HCT116 (cell line): Measurements from ENCODE around the gene UXS1. TPM values are rescaled to one million over a fixed set of nuclear protein-coding genes. Genes with fewer than 3 reads are reported as not detected.

Experiments used
- ATAC-seq: fragments of 200-7000 bp; cut with Tn5 transposase; 2 replicates; pipeline ENCODE4 v1.9.1; 2020; ENCODE audit warnings: mild to moderate bottlenecking, moderate library complexity
- BruUV-seq: library from RNA; stranded (reverse); fragments of 400-500 nt; replicated peaks from 2 replicates; lab custom pipeline; 2021; lab: Mats Ljungman, UMichigan
- CTCF ChIA-PET: fragments of 300-600 bp; sonication (Branson Sonifier 250); formaldehyde crosslinking; loops from one replicate; lab custom pipeline; 2021; ENCODE audit warnings: antibody characterized with exemption; lab: Charles Lee
- POLR2A ChIA-PET: fragments of 300-600, 350-600 bp; sonication (Branson Sonifier 250); formaldehyde crosslinking; loops from one replicate; lab custom pipeline; 2021; ENCODE audit warnings: antibody characterized with exemption; lab: Charles Lee
- RAD21 ChIA-PET, 2 experiments: fragments of 300-600 bp; sonication (Branson Sonifier 250); formaldehyde crosslinking; loops; one replicate each; lab custom pipeline; 2023; ENCODE audit warnings: low total read pairs in 2 of 2; ENCODE audit not compliant: uncharacterized antibody in 2 of 2, unreplicated experiment in 2 of 2, low non-redundant PET in 1 of 2; lab: Charles Lee
- DNase-seq: peaks from one replicate; pipeline ENCODE4 v3.0.0-alpha.2; 2010; ENCODE audit warnings: low read depth, low spot score
- H2AFZ ChIP-seq: fragments of 200-600 bp; shearing (Covaris generic), sonication (generic); 2 replicates; pipeline ENCODE4 v1.6.1; 2017; ENCODE audit warnings: low read depth, mixed run types, mixed read lengths, antibody characterized with exemption, low read length; ENCODE audit not compliant: poor library complexity, severe bottlenecking
- H3K27ac ChIP-seq: 2 replicates; pipeline ENCODE4 v1.5.1; 2012; ENCODE audit warnings: low read depth, low read length
- H3K27me3 ChIP-seq: fragments of 200-600 bp; sonication (generic); 2 replicates; pipeline ENCODE4 v1.6.1; 2016; ENCODE audit warnings: mixed run types, low read length, mixed read lengths; ENCODE audit not compliant: insufficient read depth
- H3K36me3 ChIP-seq, 2 experiments: fragments of 200-500 bp in 1 of 2; fragments of 200-600 bp in 1 of 2; sonication (Bioruptor generic) in 1 of 2; sonication (generic) in 1 of 2; 2 replicates each; pipeline versions ENCODE4 v1.5.1 to v1.6.1; 2014 to 2016; ENCODE audit warnings: low read length in 2 of 2, inconsistent platforms in 1 of 2, mixed read lengths in 1 of 2, mixed run types in 1 of 2; ENCODE audit not compliant: insufficient read depth in 2 of 2, control insufficient read depth in 1 of 2
- H3K4me1 ChIP-seq, 2 experiments: fragments of 200-600 bp in 1 of 2; sonication (generic) in 1 of 2; 2 replicates each; pipeline versions ENCODE4 v1.5.1 to v1.6.1; 2012 to 2017; ENCODE audit warnings: low read length in 2 of 2, inconsistent platforms in 1 of 2, mild to moderate bottlenecking in 1 of 2, mixed read lengths in 1 of 2, mixed run types in 1 of 2, moderate library complexity in 1 of 2; ENCODE audit not compliant: insufficient read depth in 2 of 2, control insufficient read depth in 1 of 2
- H3K4me2 ChIP-seq: fragments of 200-600 bp; sonication (generic); 2 replicates; pipeline ENCODE4 v1.6.1; 2017; ENCODE audit warnings: mixed run types, low read length, mixed read lengths
- H3K4me3 ChIP-seq, 2 experiments: fragments of 200-600 bp in 1 of 2; sonication (generic) in 1 of 2; replicated peaks in 1 of 2; 2 replicates each; pipeline ENCODE4 v1.5.1; 2011 to 2016; ENCODE audit warnings: low read length in 2 of 2, control low read depth in 1 of 2, low read depth in 1 of 2, mild to moderate bottlenecking in 1 of 2, mixed read lengths in 1 of 2, mixed run types in 1 of 2
- H3K79me2 ChIP-seq: fragments of 200-600 bp; sonication (generic); 2 replicates; pipeline ENCODE4 v1.6.1; 2017; ENCODE audit warnings: mild to moderate bottlenecking, mixed run types, low read length, moderate library complexity, mixed read lengths; ENCODE audit not compliant: insufficient read depth
- H3K9ac ChIP-seq: fragments of 200-600 bp; sonication (generic); 2 replicates; pipeline ENCODE4 v1.6.1; 2016; ENCODE audit warnings: low read length, mixed read lengths
- H3K9me2 ChIP-seq: fragments of 200-600 bp; sonication (generic), shearing (Covaris generic); 2 replicates; pipeline ENCODE4 v1.6.1; 2017; ENCODE audit warnings: mixed run types, mild to moderate bottlenecking, moderate library complexity; ENCODE audit not compliant: insufficient read depth
- H3K9me3 ChIP-seq, 2 experiments: fragments of 200-500 bp in 1 of 2; fragments of 200-600 bp in 1 of 2; sonication (Bioruptor generic) in 1 of 2; sonication (generic) in 1 of 2; 2 replicates each; pipeline ENCODE4 v1.6.1; 2014 to 2017; ENCODE audit warnings: low read length in 2 of 2, mixed read lengths in 2 of 2, inconsistent platforms in 1 of 2, low read depth in 1 of 2, mild to moderate bottlenecking in 1 of 2, mixed run types in 1 of 2, moderate library complexity in 1 of 2; ENCODE audit not compliant: control insufficient read depth in 1 of 2, insufficient read depth in 1 of 2
- H4K20me1 ChIP-seq: fragments of 200-600 bp; sonication (generic), shearing (Covaris generic); 2 replicates; pipeline ENCODE4 v1.6.1; 2017; ENCODE audit warnings: mixed run types, mild to moderate bottlenecking, moderate library complexity; ENCODE audit not compliant: insufficient read depth
- CEBPB ChIP-seq: IDR thresholded peaks from 2 replicates; pipeline ENCODE4 v1.6.1; 2012; ENCODE audit warnings: low read depth
- ELF1 ChIP-seq: IDR thresholded peaks from 2 replicates; pipeline ENCODE4 v1.6.1; 2012; ENCODE audit warnings: low read depth, borderline replicate concordance
- EZH2 ChIP-seq: fragments of 200-600 bp; sonication (generic); IDR thresholded peaks from 2 replicates; pipeline ENCODE4 v1.6.1; 2017; ENCODE audit warnings: antibody characterized with exemption, mixed run types
- FOSL1 ChIP-seq: IDR thresholded peaks from 2 replicates; pipeline ENCODE4 v1.6.1; 2012; ENCODE audit warnings: low read depth
- POLR2A ChIP-seq: IDR thresholded peaks from 2 replicates; pipeline ENCODE4 v1.7.0; 2011; ENCODE audit warnings: borderline replicate concordance; ENCODE audit not compliant: insufficient read depth, insufficient read length; ENCODE audit errors: extremely low read depth
- SP1 ChIP-seq: IDR thresholded peaks from 2 replicates; pipeline ENCODE4 v1.6.1; 2012; ENCODE audit warnings: low read depth
- SRF ChIP-seq: IDR thresholded peaks from 2 replicates; pipeline ENCODE4 v1.6.1; 2012; ENCODE audit warnings: low read depth
- TCF7L2 ChIP-seq: IDR thresholded peaks from 2 replicates; pipeline ENCODE4 v1.7.0; 2011; ENCODE audit warnings: borderline replicate concordance, inconsistent platforms; ENCODE audit not compliant: insufficient read depth, insufficient read length; ENCODE audit errors: extremely low read depth
- ZBTB33 ChIP-seq: IDR thresholded peaks from 2 replicates; pipeline ENCODE4 v1.6.1; 2011; ENCODE audit warnings: mild to moderate bottlenecking, low read length, moderate library complexity; ENCODE audit not compliant: insufficient replicate concordance; ENCODE audit errors: extremely low read depth
- ZFX ChIP-seq: fragments of 450-650 bp; IDR thresholded peaks from 2 replicates; pipeline ENCODE4 v1.6.1; 2017
- ZNF274 ChIP-seq: fragments of 200-500 bp; sonication (Bioruptor generic); IDR thresholded peaks from 2 replicates; pipeline ENCODE4 v1.6.1; 2014; ENCODE audit warnings: mild to moderate bottlenecking, low read depth, low read length, inconsistent platforms
- intact Hi-C: fragments of 100-400 bp; cut with micrococcal nuclease; formaldehyde crosslinking; loops from 2 replicates; pipeline ENCODE4 v1.10.0; 2022
- total RNA-seq: library from RNA; stranded (reverse); gene quantifications from one replicate; pipeline ENCODE4 v1.2.1, GENCODE V29; 2021; ENCODE audit not compliant: unreplicated experiment
- TF ChIP-seq, protein P1 (sequence below): IDR thresholded peaks from 2 replicates; pipeline ENCODE4 v1.6.1; 2012
- TF ChIP-seq, protein P2 (sequence below): IDR thresholded peaks from 2 replicates; pipeline ENCODE4 v1.6.1; 2012; ENCODE audit warnings: low read depth
- TF ChIP-seq, protein P3 (sequence below), 3 experiments: fragments of 200-600 bp in 1 of 3; sonication (generic) in 1 of 3; IDR thresholded peaks in 2 of 3; conservative IDR thresholded peaks in 1 of 3; 2 replicates each; pipeline ENCODE4 v1.5.1; 2012 to 2017; ENCODE audit warnings: low read depth in 2 of 3, low read length in 2 of 3, antibody characterized with exemption in 1 of 3, borderline replicate concordance in 1 of 3, control low read depth in 1 of 3, mild to moderate bottlenecking in 1 of 3, mixed read lengths in 1 of 3, mixed run types in 1 of 3, moderate library complexity in 1 of 3; ENCODE audit not compliant: insufficient read depth in 1 of 3

Gene UXS1
- total RNA-seq, 1 experiment from 2014 or later: 45.7 TPM

- H4K20me1 ChIP-seq: no peaks in the 10 kb centered on the region
- peak overlapping the region in 1 of 2 experiments; percentile 20; a peak in 1 of 4 replicates for H3K4me3 ChIP-seq
- no TSS peak for BruUV-seq
- DNase-seq (no peak), ATAC-seq (no peak)
- no peak overlapping the region for H3K9ac ChIP-seq
- no peaks in the 10 kb centered on the region for H3K9me3 ChIP-seq
- intact Hi-C loops: loop anchor here (5.0 kb wide), 1 partner anchor 467 kb away; no protein-coding TSS in a partner anchor
- H3K27ac ChIP-seq: no peak overlapping the region
- ChIA-PET POLR2A (no interaction called here), CTCF (interaction anchor here (1.2 kb wide), 1 partner anchor 427 kb away, joined by 7 read pairs; no protein-coding TSS in a partner anchor), RAD21 (no interaction called here)
- no peak for TF ChIP-seq SRF
- TF ChIP-seq, protein P1, sequence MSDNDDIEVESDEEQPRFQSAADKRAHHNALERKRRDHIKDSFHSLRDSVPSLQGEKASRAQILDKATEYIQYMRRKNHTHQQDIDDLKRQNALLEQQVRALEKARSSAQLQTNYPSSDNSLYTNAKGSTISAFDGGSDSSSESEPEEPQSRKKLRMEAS: no peak
- no peak for TF ChIP-seq ELF1
- TF ChIP-seq ZBTB33: no peak
- no peak for TF ChIP-seq POLR2A
- TF ChIP-seq ZNF274: no peak
- TF ChIP-seq, protein P2, sequence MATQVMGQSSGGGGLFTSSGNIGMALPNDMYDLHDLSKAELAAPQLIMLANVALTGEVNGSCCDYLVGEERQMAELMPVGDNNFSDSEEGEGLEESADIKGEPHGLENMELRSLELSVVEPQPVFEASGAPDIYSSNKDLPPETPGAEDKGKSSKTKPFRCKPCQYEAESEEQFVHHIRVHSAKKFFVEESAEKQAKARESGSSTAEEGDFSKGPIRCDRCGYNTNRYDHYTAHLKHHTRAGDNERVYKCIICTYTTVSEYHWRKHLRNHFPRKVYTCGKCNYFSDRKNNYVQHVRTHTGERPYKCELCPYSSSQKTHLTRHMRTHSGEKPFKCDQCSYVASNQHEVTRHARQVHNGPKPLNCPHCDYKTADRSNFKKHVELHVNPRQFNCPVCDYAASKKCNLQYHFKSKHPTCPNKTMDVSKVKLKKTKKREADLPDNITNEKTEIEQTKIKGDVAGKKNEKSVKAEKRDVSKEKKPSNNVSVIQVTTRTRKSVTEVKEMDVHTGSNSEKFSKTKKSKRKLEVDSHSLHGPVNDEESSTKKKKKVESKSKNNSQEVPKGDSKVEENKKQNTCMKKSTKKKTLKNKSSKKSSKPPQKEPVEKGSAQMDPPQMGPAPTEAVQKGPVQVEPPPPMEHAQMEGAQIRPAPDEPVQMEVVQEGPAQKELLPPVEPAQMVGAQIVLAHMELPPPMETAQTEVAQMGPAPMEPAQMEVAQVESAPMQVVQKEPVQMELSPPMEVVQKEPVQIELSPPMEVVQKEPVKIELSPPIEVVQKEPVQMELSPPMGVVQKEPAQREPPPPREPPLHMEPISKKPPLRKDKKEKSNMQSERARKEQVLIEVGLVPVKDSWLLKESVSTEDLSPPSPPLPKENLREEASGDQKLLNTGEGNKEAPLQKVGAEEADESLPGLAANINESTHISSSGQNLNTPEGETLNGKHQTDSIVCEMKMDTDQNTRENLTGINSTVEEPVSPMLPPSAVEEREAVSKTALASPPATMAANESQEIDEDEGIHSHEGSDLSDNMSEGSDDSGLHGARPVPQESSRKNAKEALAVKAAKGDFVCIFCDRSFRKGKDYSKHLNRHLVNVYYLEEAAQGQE: no peak
- TF ChIP-seq, protein P3, sequence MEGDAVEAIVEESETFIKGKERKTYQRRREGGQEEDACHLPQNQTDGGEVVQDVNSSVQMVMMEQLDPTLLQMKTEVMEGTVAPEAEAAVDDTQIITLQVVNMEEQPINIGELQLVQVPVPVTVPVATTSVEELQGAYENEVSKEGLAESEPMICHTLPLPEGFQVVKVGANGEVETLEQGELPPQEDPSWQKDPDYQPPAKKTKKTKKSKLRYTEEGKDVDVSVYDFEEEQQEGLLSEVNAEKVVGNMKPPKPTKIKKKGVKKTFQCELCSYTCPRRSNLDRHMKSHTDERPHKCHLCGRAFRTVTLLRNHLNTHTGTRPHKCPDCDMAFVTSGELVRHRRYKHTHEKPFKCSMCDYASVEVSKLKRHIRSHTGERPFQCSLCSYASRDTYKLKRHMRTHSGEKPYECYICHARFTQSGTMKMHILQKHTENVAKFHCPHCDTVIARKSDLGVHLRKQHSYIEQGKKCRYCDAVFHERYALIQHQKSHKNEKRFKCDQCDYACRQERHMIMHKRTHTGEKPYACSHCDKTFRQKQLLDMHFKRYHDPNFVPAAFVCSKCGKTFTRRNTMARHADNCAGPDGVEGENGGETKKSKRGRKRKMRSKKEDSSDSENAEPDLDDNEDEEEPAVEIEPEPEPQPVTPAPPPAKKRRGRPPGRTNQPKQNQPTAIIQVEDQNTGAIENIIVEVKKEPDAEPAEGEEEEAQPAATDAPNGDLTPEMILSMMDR (IDR thresholded peaks at IDR 0.05 in 2 of 3, conservative IDR thresholded peaks at IDR 0.05 in 1 of 3; ENCODE audit: borderline replicate concordance in 1 of 3, insufficient read depth in 1 of 3, low read depth in 2 of 3, low read length in 2 of 3): no peak
- no peak for TF ChIP-seq SP1
- TF ChIP-seq ZFX: no peak
- no peak for TF ChIP-seq FOSL1
- TF ChIP-seq TCF7L2: no peak
- no peak for TF ChIP-seq EZH2
- no peak for TF ChIP-seq CEBPB
- H3K36me3 ChIP-seq: peaks cover 5 to 7% of the 10 kb centered on the region in 2 experiments; a peak in 3 of 4 replicates
- H3K27me3 ChIP-seq: no peaks in the 10 kb centered on the region
- H3K9me2 ChIP-seq: no peaks in the 10 kb centered on the region
- peaks cover 6% of the 10 kb centered on the region; the same call in 1 of the 2 replicates for H3K79me2 ChIP-seq
- peak overlapping the region; percentile 69 for H3K4me2 ChIP-seq
- H3K4me1 ChIP-seq: peaks cover 15 to 54% of the 10 kb centered on the region in 2 experiments
- no peak overlapping the region for H2AFZ ChIP-seq
Measured at GRCh38 chr2:106115665-106116064, 78.4 kb downstream of the UXS1 start.
